Activated CD4-positive, alpha-beta memory T cell treated with anti-CD3 and anti-CD28 coated beads for 36 hours (primary cell): ENCODE results near the gene ACY1. TPM values are rescaled to one million over a fixed set of nuclear protein-coding genes. Genes with fewer than 3 reads are reported as not detected.

ENCODE experiments used
- CTCF ChIA-PET: fragments of 350-600 bp; sonication (Branson Sonifier 250); formaldehyde crosslinking; loops from one replicate; lab custom pipeline; 2021; ENCODE audit warnings: antibody characterized with exemption, inconsistent platforms; lab: Charles Lee
- POLR2A ChIA-PET: fragments of 350-600 bp; sonication (Branson Sonifier 250); formaldehyde crosslinking; loops from one replicate; lab custom pipeline; 2021; ENCODE audit warnings: antibody characterized with exemption; lab: Charles Lee
- DNase-seq: peaks from one replicate; pipeline ENCODE4 v3.0.0-alpha.2; 2020
- H3K27ac Mint-ChIP-seq: one replicate; pipeline ENCODE4 v1.8.0; 2021; ENCODE audit warnings: mixed read lengths
- H3K27me3 Mint-ChIP-seq: one replicate; pipeline ENCODE4 v1.8.0; 2021; ENCODE audit warnings: mixed read lengths
- H3K36me3 Mint-ChIP-seq: one replicate; pipeline ENCODE4 v1.8.0; 2021; ENCODE audit warnings: mixed read lengths
- H3K4me1 Mint-ChIP-seq: one replicate; pipeline ENCODE4 v1.8.0; 2021; ENCODE audit warnings: low read depth, mixed read lengths
- H3K4me3 Mint-ChIP-seq: one replicate; pipeline ENCODE4 v1.8.0; 2021; ENCODE audit warnings: mild to moderate bottlenecking, mixed read lengths
- H3K9me3 Mint-ChIP-seq: one replicate; pipeline ENCODE4 v1.8.0; 2021; ENCODE audit warnings: mixed read lengths
- intact Hi-C: fragments of 100-400 bp; cut with micrococcal nuclease; formaldehyde crosslinking; loops from one replicate; pipeline ENCODE4 v1.15.1; 2023
- total RNA-seq, 2 experiments: library from RNA; stranded (reverse); gene quantifications; one replicate each; pipeline ENCODE4 v1.2.3, GENCODE V29; 2021

The ACY1 gene
- total RNA-seq, 2 experiments from 2014 or later: 53.1 to 59.2 TPM

GRCh38 chr3:51941798-51942602 is 41.3 kb upstream of the ACY1 start, which contains the start of the genes PARP3 and RRP9:
Gene PARP3 (plus strand): TSS chr3:51942363. CDS start chr3:51943356, 993 bp downstream.
Gene RRP9 (minus strand): TSS chr3:51941904. CDS start chr3:51941867, 37 bp downstream.
- Mint-ChIP-seq H3K27me3 (no peaks in the 10 kb centered on the region), H3K4me1 (peaks cover 29% of the 10 kb centered on the region), H3K9me3 (no peaks in the 10 kb centered on the region), H3K36me3 (peaks cover 12% of the 10 kb centered on the region), H3K4me3 (peak within 1 kb of the TSS; percentile 87), H3K27ac (peak within 1 kb of the TSS; percentile 83)
- CTCF ChIA-PET: interaction anchor here (0.6 to 3.1 kb wide), 27 partner anchors 9 to 518 kb away, joined by 3 to 64 read pairs (median 6); partner anchors contain the start of genes ABHD14A, ABHD14B, ACY1 and DUSP7
- peak; percentile 100 for DNase-seq
- intact Hi-C loops: loop anchor here (1.0 to 10.0 kb wide), 10 partner anchors 32 to 551 kb away; partner anchors contain the start of genes ABHD14B, POC1A, RBM15B and TEX264
- POLR2A ChIA-PET: interaction anchor here (0.5 to 3.9 kb wide), 11 partner anchors 9 to 115 kb away, joined by 3 to 20 read pairs (median 3); partner anchors contain the start of genes ABHD14A, ABHD14B, ACY1 and RPL29

GRCh38 chr3:51942603-51943450 is 40.5 kb upstream of the ACY1 start:
- intact Hi-C loops: loop anchor here (1.0 to 10.0 kb wide), 10 partner anchors 31 to 552 kb away; partner anchors contain the start of genes ABHD14B, POC1A, RBM15B and TEX264
- Mint-ChIP-seq H3K4me1 (peaks cover 29% of the 10 kb centered on the region), H3K27me3 (no peaks in the 10 kb centered on the region), H3K9me3 (no peaks in the 10 kb centered on the region), H3K4me3 (peak overlapping the region; percentile 87), H3K36me3 (peaks cover 6% of the 10 kb centered on the region), H3K27ac (peak overlapping the region; percentile 83)
- DNase-seq: peak; percentile 78
- CTCF ChIA-PET: interaction anchor here (0.6 to 3.1 kb wide), 14 partner anchors 9 to 517 kb away, joined by 3 to 64 read pairs (median 7); partner anchors contain the start of genes ABHD14A, ABHD14B, ACY1 and GPR62
- POLR2A ChIA-PET: interaction anchor here (0.7 to 3.9 kb wide), 7 partner anchors 10 to 443 kb away, joined by 3 to 20 read pairs (median 4); partner anchors contain the start of genes ABHD14A, ABHD14B, ACY1 and DCAF1

- ChIA-PET POLR2A (interaction anchor here (0.7 to 3.9 kb wide), 5 partner anchors 28 to 444 kb away, joined by 3 to 20 read pairs (median 4); partner anchors contain the start of genes ABHD14A, ABHD14B, DCAF1 and RPL29), CTCF (interaction anchor here (1.0 to 3.1 kb wide), 8 partner anchors 8 to 202 kb away, joined by 3 to 64 read pairs (median 8); partner anchors contain the start of genes ABHD14A, ABHD14B, ACY1 and GPR62)
- H3K4me3 Mint-ChIP-seq: no peak overlapping the region
- peak overlapping the region; percentile 83 for H3K27ac Mint-ChIP-seq
- DNase-seq: no peak
- peaks cover 29% of the 10 kb centered on the region for H3K4me1 Mint-ChIP-seq
- H3K27me3 Mint-ChIP-seq: no peaks in the 10 kb centered on the region
- intact Hi-C loops: loop anchor here (2.0 to 10.0 kb wide), 3 partner anchors 179 to 445 kb away; partner anchors contain the start of gene TEX264
- H3K36me3 Mint-ChIP-seq: no peaks in the 10 kb centered on the region
- no peaks in the 10 kb centered on the region for H3K9me3 Mint-ChIP-seq
Measured at GRCh38 chr3:51943451-51944391, 39.6 kb upstream of the ACY1 start.

- Mint-ChIP-seq H3K4me1 (peaks cover 24% of the 10 kb centered on the region), H3K4me3 (no peak overlapping the region), H3K27me3 (no peaks in the 10 kb centered on the region), H3K36me3 (no peaks in the 10 kb centered on the region), H3K9me3 (no peaks in the 10 kb centered on the region), H3K27ac (no peak overlapping the region)
- DNase-seq: no peak
- POLR2A ChIA-PET: no interaction called here
- intact Hi-C loops: loop anchor here (5.0 to 10.0 kb wide), 2 partner anchors 178 to 270 kb away; partner anchors contain the start of gene TEX264
- CTCF ChIA-PET: interaction anchor here (0.8 to 2.0 kb wide), 3 partner anchors 10 to 38 kb away, joined by 3 to 5 read pairs (median 3); partner anchors contain the start of gene ACY1
Measured at GRCh38 chr3:51944451-51945021, 38.8 kb upstream of the ACY1 start.

- intact Hi-C loops: loop anchor here (10.0 kb wide), 1 partner anchor 270 kb away; the partner anchor contains the start of gene TEX264
- H3K4me1 Mint-ChIP-seq: peaks cover 18% of the 10 kb centered on the region
- CTCF ChIA-PET: interaction anchor here (0.8 to 2.5 kb wide), 4 partner anchors 9 to 38 kb away, joined by 3 to 12 read pairs (median 4); partner anchors contain the start of genes ABHD14A, ABHD14B and ACY1
- no peaks in the 10 kb centered on the region for H3K9me3 Mint-ChIP-seq
- no peak for DNase-seq
- H3K4me3 Mint-ChIP-seq: no peak overlapping the region
- POLR2A ChIA-PET: no interaction called here
- no peaks in the 10 kb centered on the region for H3K36me3 Mint-ChIP-seq
- no peaks in the 10 kb centered on the region for H3K27me3 Mint-ChIP-seq
- H3K27ac Mint-ChIP-seq: no peak overlapping the region
Measured at GRCh38 chr3:51945031-51945840, 38.1 kb upstream of the ACY1 start.

- ChIA-PET CTCF (interaction anchor here (2.0 to 2.5 kb wide), 2 partner anchors 28 to 37 kb away, joined by 5 to 12 read pairs; partner anchors contain the start of genes ABHD14A, ABHD14B and ACY1), POLR2A (no interaction called here)
- H3K36me3 Mint-ChIP-seq: no peaks in the 10 kb centered on the region
- DNase-seq: no peak
- intact Hi-C loops: loop anchor here (10.0 kb wide), 1 partner anchor 271 kb away; the partner anchor contains the start of gene TEX264
- H3K4me3 Mint-ChIP-seq: no peak overlapping the region
- peaks cover 9% of the 10 kb centered on the region for H3K4me1 Mint-ChIP-seq
- H3K9me3 Mint-ChIP-seq: no peaks in the 10 kb centered on the region
- H3K27me3 Mint-ChIP-seq: no peaks in the 10 kb centered on the region
- H3K27ac Mint-ChIP-seq: no peak overlapping the region
Measured at GRCh38 chr3:51945926-51946705, 37.2 kb upstream of the ACY1 start.

- ChIA-PET POLR2A (no interaction called here), CTCF (interaction anchor here (2.5 kb wide), 1 partner anchor 27 kb away, joined by 12 read pairs; the partner anchor contains the start of genes ABHD14A and ABHD14B)
- no peak overlapping the region for H3K27ac Mint-ChIP-seq
- no peaks in the 10 kb centered on the region for H3K27me3 Mint-ChIP-seq
- no peaks in the 10 kb centered on the region for H3K36me3 Mint-ChIP-seq
- DNase-seq: no peak
- H3K9me3 Mint-ChIP-seq: no peaks in the 10 kb centered on the region
- intact Hi-C loops: loop anchor here (10.0 kb wide), 1 partner anchor 272 kb away; the partner anchor contains the start of gene TEX264
- H3K4me1 Mint-ChIP-seq: peaks cover 7% of the 10 kb centered on the region
- H3K4me3 Mint-ChIP-seq: no peak overlapping the region
Measured at GRCh38 chr3:51946796-51947195, 36.5 kb upstream of the ACY1 start.

- H3K9me3 Mint-ChIP-seq: no peaks in the 10 kb centered on the region
- no peaks in the 10 kb centered on the region for H3K27me3 Mint-ChIP-seq
- H3K4me1 Mint-ChIP-seq: peaks cover 7% of the 10 kb centered on the region
- H3K36me3 Mint-ChIP-seq: no peaks in the 10 kb centered on the region
- no peak for DNase-seq
- ChIA-PET POLR2A (no interaction called here), CTCF (interaction anchor here (2.5 kb wide), 1 partner anchor 27 kb away, joined by 12 read pairs; the partner anchor contains the start of genes ABHD14A and ABHD14B)
- H3K27ac Mint-ChIP-seq: no peak overlapping the region
- intact Hi-C loops: loop anchor here (10.0 kb wide), 1 partner anchor 273 kb away; the partner anchor contains the start of gene TEX264
- H3K4me3 Mint-ChIP-seq: no peak overlapping the region
Measured at GRCh38 chr3:51947215-51947900, 36.0 kb upstream of the ACY1 start.
